SK-N-SH (cell line): ENCODE data around the gene SSUH2.

Experiments used
- CTCF ChIP-seq: fragments of 200-600 bp; sonication (generic); IDR thresholded peaks from 2 replicates; pipeline ENCODE4 v1.6.1; 2017; ENCODE audit warnings: antibody characterized with exemption, mild to moderate bottlenecking, moderate library complexity
- JUND ChIP-seq: IDR thresholded peaks from 2 replicates; pipeline ENCODE4 v1.4.0; 2012
- MAX ChIP-seq: IDR thresholded peaks from 2 replicates; pipeline ENCODE4 v1.4.0; 2012; ENCODE audit warnings: low read depth
- MXI1 ChIP-seq: IDR thresholded peaks from 2 replicates; pipeline ENCODE4 v1.6.1; 2012; ENCODE audit warnings: mild to moderate bottlenecking, low read depth, low read length, improper control_type of control experiment
- RXRA ChIP-seq: IDR thresholded peaks from 2 replicates; pipeline ENCODE4 v1.4.0; 2012; ENCODE audit warnings: low read depth, mild to moderate bottlenecking, borderline replicate concordance
- YY1 ChIP-seq: IDR thresholded peaks from 2 replicates; pipeline ENCODE4 v1.4.0; 2012; ENCODE audit warnings: low read depth, mild to moderate bottlenecking

- no peak for TF ChIP-seq CTCF
- no peak for TF ChIP-seq MAX
- no peak for TF ChIP-seq RXRA
- TF ChIP-seq MXI1: no peak
- no peak for TF ChIP-seq YY1
- no peak for TF ChIP-seq JUND
Measured at GRCh38 chr3:8618950-8619349, 25.6 kb downstream of the SSUH2 start.
